HG02981 (cell line): ENCODE data around the gene GALNT4.

Experiments
- ATAC-seq: cut with Tn5 transposase; IDR thresholded peaks from one replicate; pipeline ENCODE4 v1.9.1; 2021; ENCODE audit warnings: mild to moderate bottlenecking, moderate library complexity; ENCODE audit not compliant: unreplicated experiment

The GALNT4 gene

DNA sequence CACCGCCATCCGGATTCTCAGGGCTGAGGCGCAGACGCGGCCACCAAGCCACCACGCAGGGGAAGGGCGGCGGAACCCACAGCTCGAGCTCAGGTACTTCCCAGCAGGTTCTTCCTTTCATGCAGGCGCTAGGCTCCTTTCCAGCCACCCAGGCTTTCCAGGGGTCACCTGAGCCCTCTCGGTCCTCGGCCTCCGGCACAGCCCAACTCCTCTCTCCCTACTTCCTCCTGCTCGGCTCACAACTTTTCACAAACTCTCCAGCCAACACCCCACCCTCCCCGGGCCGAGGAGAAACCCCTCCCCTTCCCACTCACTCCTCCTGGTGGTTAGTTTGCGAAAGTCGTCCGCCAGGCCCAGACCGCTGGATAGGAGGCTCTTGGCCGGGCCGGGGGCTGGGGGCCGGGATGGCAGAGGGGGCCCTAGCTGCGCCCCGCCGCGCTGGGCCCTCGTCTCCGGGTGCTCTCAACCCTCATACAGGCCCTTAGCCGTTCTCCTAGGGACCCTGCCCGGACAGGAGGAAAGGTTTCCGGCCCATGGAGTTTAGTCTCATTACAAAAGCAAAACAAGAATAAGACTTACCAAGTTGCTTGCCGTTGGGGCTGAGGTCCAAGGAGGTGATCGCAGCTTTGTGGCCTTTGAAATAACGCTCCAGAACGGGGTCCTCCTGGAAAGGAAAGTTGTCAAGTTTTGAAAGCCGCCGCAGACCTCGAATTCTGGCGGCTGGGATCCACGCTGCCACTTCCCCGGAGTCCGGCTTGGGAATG lies at the start of gene GALNT4:
Gene GALNT4, minus strand, starts transcription at position 256 of the 764 bp plus-strand sequence. Its CDS starts 247 bp downstream, at position 9.
- peak; percentile 66 for ATAC-seq

GRCh38 chr12:89573051-89573810 lies 48.6 kb upstream of the GALNT4 start:
- no peak for ATAC-seq

DNA sequence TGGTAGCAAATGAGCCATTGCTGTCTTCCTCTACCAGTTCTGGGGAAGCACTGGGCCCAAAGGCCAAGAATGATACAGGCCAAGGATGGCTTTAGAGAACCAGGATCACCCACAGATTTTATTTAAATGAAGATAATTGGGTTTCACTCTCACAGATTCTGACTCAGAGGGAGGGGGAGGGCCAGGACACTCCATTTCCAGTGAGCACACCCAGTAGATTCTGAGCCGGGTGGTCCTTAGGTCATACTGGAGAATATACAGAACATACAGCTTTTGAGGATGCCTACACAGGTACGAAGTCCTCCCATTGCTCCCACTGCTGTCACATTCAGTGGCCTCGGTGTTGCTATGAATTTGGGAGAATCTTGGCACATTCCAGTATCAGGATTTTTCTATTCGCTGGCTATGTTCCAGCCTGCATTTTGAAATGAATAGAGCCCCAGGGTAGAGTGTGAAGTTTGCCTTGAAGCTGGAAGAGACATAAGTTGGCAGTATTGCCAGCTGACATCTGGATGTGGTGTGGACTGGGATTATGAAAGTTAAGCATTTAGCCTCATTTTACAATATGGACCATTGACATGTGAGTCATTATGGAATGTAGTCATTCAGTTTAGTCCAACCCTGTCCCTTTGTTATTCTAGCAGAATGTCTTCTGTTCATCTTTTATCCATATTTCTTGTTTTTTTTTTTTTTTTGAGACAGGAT lies 47.0 kb upstream of the GALNT4 start:
- no peak for ATAC-seq

GRCh38 chr12:89568484-89568883 lies 43.9 kb upstream of the GALNT4 start:
- no peak for ATAC-seq

- no peak for ATAC-seq
These were observed 43.2 kb upstream of the GALNT4 start for GRCh38 chr12:89567691-89568239.

DNA sequence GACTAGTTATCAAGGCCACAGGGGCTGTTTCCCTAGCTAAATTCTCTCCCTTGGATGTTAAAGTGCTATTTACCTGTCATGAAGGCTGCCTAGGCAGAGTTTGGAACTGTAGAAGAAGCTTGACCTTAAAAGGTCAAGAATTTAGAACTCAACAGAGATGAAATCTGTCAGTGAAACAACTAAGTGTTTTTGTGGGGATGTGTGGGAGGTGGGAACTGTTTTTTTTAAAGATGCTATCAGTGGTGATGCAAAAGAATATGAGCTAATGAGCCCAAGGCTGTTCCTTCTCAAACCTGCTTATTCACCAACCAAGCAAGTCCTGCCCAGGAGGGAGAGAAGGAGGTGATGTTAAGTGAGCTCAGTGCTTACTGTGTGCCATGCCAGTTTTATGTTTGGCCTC lies 42.0 kb upstream of the GALNT4 start:
- no peak for ATAC-seq

DNA sequence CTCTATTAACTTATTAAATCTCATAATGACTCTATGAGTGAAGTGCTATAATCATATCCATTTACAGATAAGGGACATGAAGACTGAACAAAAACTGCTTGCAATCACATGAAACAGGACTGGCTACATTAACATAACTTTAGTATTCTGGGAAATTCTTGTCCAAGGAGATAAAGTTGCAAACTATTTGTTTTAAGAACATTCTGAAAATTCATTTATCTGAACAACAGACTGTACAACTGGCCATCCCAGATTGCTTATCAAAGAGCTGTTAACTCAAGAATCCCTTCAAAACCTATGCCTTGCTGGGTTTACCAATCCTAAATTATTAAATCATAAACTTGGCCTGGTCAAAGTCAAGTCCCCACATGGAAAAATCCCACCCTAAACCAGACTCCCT lies 40.4 kb upstream of the GALNT4 start:
- no peak for ATAC-seq

DNA sequence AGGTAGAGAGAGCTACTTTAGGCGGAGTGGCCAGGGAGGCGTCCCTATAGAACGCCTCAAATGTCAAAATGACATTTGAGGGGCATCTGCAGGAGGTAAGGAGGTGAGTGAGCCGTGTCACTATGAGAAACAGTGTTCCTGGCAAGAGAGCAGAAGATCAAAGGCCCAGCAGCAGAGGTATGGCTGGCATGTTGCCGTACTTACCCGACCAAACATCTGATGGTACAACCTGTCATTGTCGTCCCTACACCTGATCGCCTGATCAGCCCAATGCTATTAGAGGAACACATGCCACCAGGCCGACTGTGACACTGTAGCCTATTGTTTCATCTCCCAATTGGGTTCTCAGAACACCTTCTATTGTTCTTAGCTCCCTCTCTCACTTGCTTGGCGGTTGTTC lies 35.2 kb upstream of the GALNT4 start:
- ATAC-seq = no peak

DNA sequence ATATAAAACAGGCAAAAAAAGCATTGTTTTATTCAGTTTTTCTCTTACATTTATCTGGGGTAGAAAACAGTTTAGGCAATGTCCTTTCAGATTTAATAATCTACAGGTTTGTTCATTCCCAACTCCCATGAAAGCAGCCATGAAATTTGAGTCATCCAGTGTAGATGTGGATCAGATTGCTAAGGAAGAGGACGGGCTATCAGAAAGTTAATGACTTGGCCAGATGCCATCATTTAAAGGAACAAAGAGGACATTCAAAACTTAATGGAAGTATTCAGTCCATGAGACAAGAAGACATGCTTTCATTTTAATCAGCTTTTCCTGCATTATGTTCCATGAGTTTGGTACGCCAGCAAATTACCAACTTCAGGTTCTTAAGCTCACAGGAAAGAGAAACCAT lies 32.4 kb upstream of the GALNT4 start:
- ATAC-seq = no peak

DNA sequence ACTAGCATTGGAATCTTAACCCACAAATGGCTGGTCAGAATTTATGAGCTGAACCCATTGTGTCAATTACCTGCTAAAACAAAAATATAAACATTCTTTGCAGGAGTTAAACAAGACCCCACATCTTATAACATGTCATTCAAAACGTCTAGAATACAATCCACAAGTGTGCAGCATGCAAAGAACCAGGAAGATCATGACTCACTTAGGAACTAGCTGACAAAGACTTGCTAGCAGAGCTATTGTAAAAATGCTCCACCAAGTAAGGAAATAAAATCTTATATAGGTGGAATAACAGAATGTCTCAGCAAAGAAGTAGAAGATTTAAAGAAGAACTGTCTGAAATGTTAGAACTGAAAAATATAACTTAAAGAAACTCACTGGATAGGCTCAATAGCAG lies 27.8 kb upstream of the GALNT4 start:
- ATAC-seq = no peak

GRCh38 chr12:89551747-89552146 lies 27.2 kb upstream of the GALNT4 start:
- ATAC-seq = no peak

- no peak for ATAC-seq
These were observed 22.5 kb upstream of the GALNT4 start for GRCh38 chr12:89547101-89547500.

DNA sequence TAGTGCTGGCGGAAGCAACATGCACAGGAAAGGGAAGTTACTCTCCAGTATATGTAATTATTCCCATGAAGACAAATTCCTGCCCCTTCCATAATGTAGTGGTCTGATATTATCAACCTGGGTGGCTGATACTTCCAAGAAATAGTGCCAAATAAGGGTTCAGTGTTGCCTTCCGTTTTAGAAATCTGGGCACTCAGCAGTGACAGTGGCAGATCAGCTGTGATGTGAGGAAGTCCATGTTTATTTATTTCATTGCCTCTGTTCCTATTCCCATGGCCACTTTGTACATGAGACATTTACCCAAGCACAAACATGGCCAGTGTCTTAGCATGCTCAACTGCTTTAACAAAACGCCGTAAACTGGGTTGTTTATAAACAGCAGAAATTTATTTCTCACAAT lies 21.6 kb upstream of the GALNT4 start:
- ATAC-seq = no peak

DNA sequence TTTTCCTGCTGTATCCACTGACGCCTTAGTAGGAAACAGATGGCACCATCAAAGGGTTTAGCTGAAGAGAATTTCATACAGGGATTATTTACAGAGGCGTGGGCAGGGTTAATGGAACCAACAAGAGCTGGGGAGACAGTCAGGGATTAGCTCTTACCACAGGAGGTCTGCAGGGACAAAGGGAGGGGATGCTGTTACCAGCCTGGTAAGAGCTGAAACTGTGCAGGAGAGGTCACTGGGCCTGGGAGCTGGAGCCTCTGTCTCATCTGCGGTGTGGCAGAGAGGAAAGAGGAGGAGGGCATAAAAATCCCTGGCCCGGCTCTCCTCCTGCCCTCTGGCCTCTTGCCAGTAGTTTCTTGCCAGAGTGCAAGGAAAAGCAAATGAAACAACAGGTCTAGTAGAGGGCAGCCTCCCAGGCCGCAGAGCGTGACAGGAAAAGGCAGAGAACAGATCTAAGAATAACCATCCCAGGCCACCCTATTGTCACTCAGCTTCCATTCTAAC lies 20.1 kb upstream of the GALNT4 start:
- ATAC-seq = no peak

GRCh38 chr12:89544022-89544421 lies 19.4 kb upstream of the GALNT4 start:
- no peak for ATAC-seq

GRCh38 chr12:89542912-89543592 lies 18.5 kb upstream of the GALNT4 start:
- peak; percentile 76 for ATAC-seq

- no peak for ATAC-seq
These were observed 17.6 kb upstream of the GALNT4 start for GRCh38 chr12:89542236-89542635.

- ATAC-seq = no peak
These were observed 16.0 kb upstream of the GALNT4 start for GRCh38 chr12:89540586-89540985.

DNA sequence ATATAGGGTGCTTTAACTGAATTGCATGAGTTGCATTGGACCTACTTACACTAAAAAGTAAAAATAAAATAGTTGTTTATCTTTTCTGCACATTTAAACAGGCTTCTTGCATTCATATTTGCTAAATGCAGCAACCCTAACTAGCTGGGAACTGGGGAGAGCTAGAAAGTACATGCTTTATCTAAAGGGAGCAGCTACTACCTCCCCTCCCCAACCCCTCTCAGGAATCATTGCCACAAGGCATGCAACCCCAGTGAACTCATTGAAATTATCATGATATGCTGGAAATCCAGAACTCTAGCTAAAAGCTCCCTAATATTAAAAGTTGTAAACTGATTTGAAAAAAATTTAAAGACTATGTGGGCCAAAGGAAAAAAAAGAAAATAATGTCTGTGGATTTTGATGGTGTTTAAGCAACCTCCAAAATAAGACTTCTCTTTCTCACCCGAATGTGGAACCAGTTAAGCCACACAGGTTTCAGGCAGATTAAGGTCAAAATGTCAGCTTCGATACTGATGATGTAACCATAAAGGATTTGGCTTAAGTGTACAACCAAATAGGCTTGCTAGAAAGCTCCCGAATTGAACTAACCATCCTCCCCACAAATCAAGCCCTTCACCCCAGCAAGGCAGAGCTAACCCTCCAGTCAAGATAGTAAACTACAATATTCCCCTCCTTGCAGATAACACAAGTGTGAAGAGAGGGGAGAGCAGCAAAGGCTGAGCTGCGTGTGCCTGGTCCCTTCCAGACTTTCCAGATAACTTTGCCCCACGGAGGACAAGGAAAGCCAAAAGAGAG lies 15.0 kb upstream of the GALNT4 start:
- no peak for ATAC-seq

DNA sequence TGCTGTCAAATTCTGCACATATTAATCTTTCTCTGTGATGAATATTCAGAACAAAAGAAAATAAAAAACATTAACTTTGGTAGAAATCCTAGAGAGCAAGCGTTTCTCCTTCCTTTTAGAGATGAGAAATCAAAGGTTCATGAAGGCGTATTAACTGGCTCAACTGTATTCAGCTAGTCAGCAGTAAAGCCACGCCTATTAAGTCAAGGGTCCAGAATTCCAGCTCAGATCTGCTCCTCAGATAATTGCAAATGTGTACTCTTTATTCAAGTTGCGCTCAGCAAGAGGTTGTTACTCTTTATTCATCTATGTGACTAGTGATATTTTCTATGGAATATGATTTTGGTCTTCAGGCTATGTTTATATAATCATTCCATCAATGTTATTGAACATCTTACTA lies 14.3 kb upstream of the GALNT4 start:
- no peak for ATAC-seq
